ENCODE data around the gene GATB.
A peak's percentile ranks its signal among the peaks of the same experiment; 100 is the strongest.

The GATB gene

GRCh38 chr4:151788021-151788420, 27.2 kb upstream of the GATB start:
- in situ Hi-C loops (cut with HindIII; ENCODE audit: low sequenced_read_pairs) = no loop called here
- DNase-seq (ENCODE audit: low read depth, low spot score) = no peak
- H3K4me3 ChIP-seq (ENCODE audit: low read depth, low read length) = no peak overlapping the region
- TF ChIP-seq CTCF (IDR thresholded peaks at IDR 0.05; ENCODE audit: low read depth, low read length) = no peak

GRCh38 chr4:151786158-151786495, 25.3 kb upstream of the GATB start:
- H3K4me3 ChIP-seq (ENCODE audit: low read depth, low read length) = no peak overlapping the region
- TF ChIP-seq CTCF (IDR thresholded peaks at IDR 0.05; ENCODE audit: low read depth, low read length) = no peak
- DNase-seq (ENCODE audit: low read depth, low spot score) = no peak
- in situ Hi-C loops (cut with HindIII; ENCODE audit: low sequenced_read_pairs) = no loop called here

DNA sequence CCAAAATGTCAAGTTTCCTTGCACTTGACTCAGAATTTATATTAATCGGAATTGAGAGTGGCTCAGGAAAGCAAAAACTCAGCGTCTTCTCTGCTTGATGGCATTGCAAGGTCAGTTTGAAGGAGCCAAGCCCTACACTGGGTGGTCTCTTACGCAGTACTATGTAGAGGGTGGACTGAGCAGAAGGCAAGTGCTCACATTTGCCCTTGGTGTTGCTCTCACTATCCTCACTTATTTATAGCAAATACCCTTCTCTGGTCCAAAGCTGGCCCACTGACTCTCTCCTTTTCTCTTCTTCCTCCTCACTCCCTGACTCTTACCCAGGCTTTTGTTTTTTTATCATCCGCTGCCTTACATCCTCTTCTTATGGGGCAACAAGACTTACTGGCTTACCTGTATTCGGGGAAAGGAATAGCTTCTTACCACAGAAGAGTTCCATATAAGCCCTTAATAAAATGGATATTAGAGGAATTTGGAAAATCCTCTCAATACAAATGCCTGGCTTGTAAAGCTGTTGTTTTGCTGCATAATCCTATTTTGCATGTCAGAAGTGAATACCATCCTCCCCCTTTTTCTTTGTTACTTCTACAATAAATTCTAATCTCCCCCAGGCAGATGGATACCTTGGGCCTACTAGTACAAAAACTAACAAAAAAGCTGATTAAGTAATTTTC, 24.8 kb upstream of the GATB start:
- in situ Hi-C loops (cut with HindIII; ENCODE audit: low sequenced_read_pairs) = no loop called here
- H3K4me3 ChIP-seq (ENCODE audit: low read depth, low read length) = no peak overlapping the region
- TF ChIP-seq CTCF (IDR thresholded peaks at IDR 0.05; ENCODE audit: low read depth, low read length) = no peak
- no peak for DNase-seq (ENCODE audit: low read depth, low spot score)

DNA sequence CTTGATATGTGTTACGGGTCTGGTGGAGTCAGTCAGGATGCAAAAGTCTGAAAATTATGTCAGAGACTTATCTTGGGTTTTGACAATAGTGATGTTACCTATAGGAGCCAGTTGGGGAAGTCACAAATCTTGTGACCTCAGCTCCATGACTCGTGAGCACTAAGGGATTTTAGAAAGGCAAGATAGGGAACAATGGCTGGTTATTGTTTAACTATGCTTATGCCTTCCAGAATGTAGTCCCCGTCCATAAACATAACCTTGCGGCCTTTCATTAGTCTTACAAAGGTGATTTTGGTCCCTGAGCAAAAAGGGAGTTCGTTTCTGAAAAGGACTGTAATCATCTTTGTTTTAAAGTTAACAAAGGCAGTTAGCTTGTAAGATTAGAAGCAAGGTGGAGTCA, 23.9 kb upstream of the GATB start:
- no peak overlapping the region for H3K4me3 ChIP-seq (ENCODE audit: low read depth, low read length)
- in situ Hi-C loops (cut with HindIII; ENCODE audit: low sequenced_read_pairs) = no loop called here
- TF ChIP-seq CTCF (IDR thresholded peaks at IDR 0.05; ENCODE audit: low read depth, low read length) = no peak
- DNase-seq (ENCODE audit: low read depth, low spot score) = no peak

GRCh38 chr4:151783867-151784266, 23.1 kb upstream of the GATB start:
- in situ Hi-C loops (cut with HindIII; ENCODE audit: low sequenced_read_pairs) = no loop called here
- no peak for TF ChIP-seq CTCF (IDR thresholded peaks at IDR 0.05; ENCODE audit: low read depth, low read length)
- no peak overlapping the region for H3K4me3 ChIP-seq (ENCODE audit: low read depth, low read length)
- peak; percentile 47 for DNase-seq (ENCODE audit: low read depth, low spot score)

DNA sequence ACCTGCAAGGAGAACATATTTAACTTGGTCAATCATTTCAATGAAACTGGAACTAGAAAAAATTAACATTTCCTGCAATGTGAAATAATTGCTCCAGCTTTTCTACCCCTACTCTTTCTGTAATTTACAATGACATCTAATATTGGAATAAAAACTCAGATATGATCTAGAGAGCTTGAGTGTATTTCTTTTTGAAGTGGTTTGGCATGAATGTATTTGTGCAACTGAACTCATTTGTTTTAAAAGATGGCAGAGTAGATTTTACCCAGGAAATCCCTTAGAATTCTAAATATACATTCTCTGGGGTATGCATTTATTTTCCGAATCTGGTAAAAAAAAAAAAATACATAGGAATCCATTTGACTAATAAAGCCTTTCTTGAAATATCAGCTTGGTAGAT, 21.5 kb upstream of the GATB start:
- TF ChIP-seq CTCF (IDR thresholded peaks at IDR 0.05; ENCODE audit: low read depth, low read length) = no peak
- in situ Hi-C loops (cut with HindIII; ENCODE audit: low sequenced_read_pairs) = no loop called here
- DNase-seq (ENCODE audit: low read depth, low spot score) = no peak
- H3K4me3 ChIP-seq (ENCODE audit: low read depth, low read length) = no peak overlapping the region

- in situ Hi-C loops (cut with HindIII; ENCODE audit: low sequenced_read_pairs) = no loop called here
- no peak for DNase-seq (ENCODE audit: low read depth, low spot score)
- no peak for TF ChIP-seq CTCF (IDR thresholded peaks at IDR 0.05; ENCODE audit: low read depth, low read length)
- no peak overlapping the region for H3K4me3 ChIP-seq (ENCODE audit: low read depth, low read length)
Measured at GRCh38 chr4:151781026-151781425, 20.2 kb upstream of the GATB start.
